HEK293T (cell line): ENCODE results near the gene PRKAR1B.

ENCODE experiments used
- ARNT ChIP-seq: fragments of 450-650 bp; IDR thresholded peaks from 2 replicates; pipeline ENCODE4 v1.6.1; 2017; ENCODE audit warnings: mild to moderate bottlenecking
- BHLHE40 ChIP-seq: fragments of 450-650 bp; IDR thresholded peaks from 2 replicates; pipeline ENCODE4 v1.6.1; 2016; ENCODE audit warnings: mild to moderate bottlenecking, moderate library complexity, borderline replicate concordance
- CTBP1 ChIP-seq: fragments of 450-650 bp; IDR thresholded peaks from 2 replicates; pipeline ENCODE4 v1.6.1; 2016; ENCODE audit warnings: borderline replicate concordance
- FOXM1 ChIP-seq: fragments of 450-650 bp; IDR thresholded peaks from 2 replicates; pipeline ENCODE4 v1.6.1; 2017; ENCODE audit warnings: mild to moderate bottlenecking, borderline replicate concordance
- LEF1 ChIP-seq: fragments of 450-650 bp; IDR thresholded peaks from 2 replicates; pipeline ENCODE4 v1.6.1; 2017; ENCODE audit warnings: mild to moderate bottlenecking, borderline replicate concordance
- PKNOX1 ChIP-seq: fragments of 450-650 bp; IDR thresholded peaks from 2 replicates; pipeline ENCODE4 v1.6.1; 2016
- SP1 ChIP-seq: fragments of 450-650 bp; IDR thresholded peaks from 2 replicates; pipeline ENCODE4 v1.6.1; 2017
- ZNF384 ChIP-seq: fragments of 450-650 bp; IDR thresholded peaks from 2 replicates; pipeline ENCODE4 v1.6.1; 2016

DNA sequence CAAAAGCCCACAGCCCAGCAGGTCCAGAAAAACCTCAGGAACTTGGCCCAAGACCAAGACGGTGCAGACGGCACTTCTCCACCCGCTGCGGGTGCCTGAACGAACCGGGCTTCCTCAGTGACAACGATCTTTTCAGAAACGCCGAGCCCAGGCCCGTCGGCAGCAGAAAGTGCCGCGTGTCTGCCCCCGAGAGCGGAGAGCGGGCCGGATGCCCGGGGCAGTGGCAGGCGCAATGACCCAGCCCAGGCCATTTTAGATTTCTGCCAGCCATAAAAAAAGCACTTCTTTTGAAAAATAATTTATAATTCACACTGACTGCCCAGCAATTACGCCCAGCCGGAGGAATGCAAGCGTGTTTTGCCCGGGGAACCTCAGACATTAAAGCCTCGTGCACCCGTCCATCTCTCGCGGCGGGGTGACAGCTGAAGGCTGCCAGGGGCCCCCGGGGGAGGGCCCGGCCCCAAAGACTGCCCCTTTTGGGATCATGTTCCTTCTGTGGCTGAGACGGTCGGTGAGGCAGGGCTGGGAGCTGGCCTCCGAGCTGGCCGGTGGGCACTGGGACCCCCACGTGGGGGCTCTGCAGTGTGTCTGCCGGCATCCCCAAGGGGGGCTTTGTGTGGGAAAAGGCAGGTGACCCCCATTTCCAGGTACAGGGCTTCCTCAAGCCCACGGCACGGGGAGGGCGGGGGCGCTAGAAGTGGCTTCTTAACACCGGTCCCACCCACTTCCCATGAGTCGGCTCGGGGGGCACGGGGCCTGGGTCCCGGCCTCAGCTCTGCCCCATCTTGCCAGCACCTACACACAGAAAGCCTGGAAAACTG, 136.1 kb downstream of the PRKAR1B start:
- TF ChIP-seq SP1: no peak
- no peak for TF ChIP-seq ARNT
- no peak for TF ChIP-seq BHLHE40
- TF ChIP-seq PKNOX1: no peak
- TF ChIP-seq FOXM1: no peak
- TF ChIP-seq ZNF384: no peak
- TF ChIP-seq CTBP1: no peak
- TF ChIP-seq LEF1: no peak
